NT2/D1 (cell line): ENCODE measurements around the gene MGAT2.

Source experiments
- DNase-seq: peaks from one replicate; pipeline ENCODE4 v3.0.0-alpha.2; 2011; ENCODE audit warnings: low read depth, low spot score
- H3K27me3 ChIP-seq: 2 replicates; pipeline ENCODE4 v1.6.0; 2011; ENCODE audit warnings: mild to moderate bottlenecking; ENCODE audit not compliant: insufficient read length, insufficient read depth
- H3K36me3 ChIP-seq: 2 replicates; pipeline ENCODE4 v1.6.1; 2011; ENCODE audit warnings: mild to moderate bottlenecking, low read length, mixed read lengths; ENCODE audit not compliant: insufficient read depth, insufficient read length
- H3K4me1 ChIP-seq: 2 replicates; pipeline ENCODE4 v1.5.1; 2011; ENCODE audit not compliant: insufficient read depth, insufficient read length
- H3K4me3 ChIP-seq: 2 replicates; pipeline ENCODE4 v1.5.1; 2011; ENCODE audit warnings: low read depth; ENCODE audit not compliant: insufficient read length
- H3K9ac ChIP-seq: 2 replicates; pipeline ENCODE4 v1.6.0; 2011; ENCODE audit warnings: low read depth; ENCODE audit not compliant: insufficient read length
- H3K9me3 ChIP-seq: 2 replicates; pipeline ENCODE4 v1.5.1; 2011; ENCODE audit warnings: mild to moderate bottlenecking, low read length; ENCODE audit not compliant: insufficient read depth
- SUZ12 ChIP-seq: IDR thresholded peaks from 2 replicates; pipeline ENCODE4 v1.6.1; 2011; ENCODE audit not compliant: insufficient read length, insufficient read depth; ENCODE audit errors: extremely low read depth
- YY1 ChIP-seq: IDR thresholded peaks from 2 replicates; pipeline ENCODE4 v1.6.1; 2011; ENCODE audit not compliant: insufficient read length, insufficient read depth
- ZNF274 ChIP-seq: IDR thresholded peaks from 2 replicates; pipeline ENCODE4 v1.6.1; 2011; ENCODE audit warnings: mild to moderate bottlenecking, low read depth, low read length

Gene MGAT2

GRCh38 chr14:49620182-49621113, at the start of gene MGAT2, which contains the start of gene RPL36AL:
Gene MGAT2, plus strand, starts transcription at chr14:49620799. Its CDS starts 470 bp downstream, at chr14:49621269.
Gene RPL36AL, minus strand, starts transcription at chr14:49620626. Its CDS starts 1,522 bp downstream, at chr14:49619104.
- Histone ChIP-seq H3K9ac (peak within 1 kb of the TSS; percentile 87), H3K4me3 (peak within 1 kb of the TSS; percentile 79), H3K4me1 (no peaks in the 10 kb centered on the region), H3K9me3 (no peaks in the 10 kb centered on the region), H3K36me3 (peaks cover 41% of the 10 kb centered on the region), H3K27me3 (no peaks in the 10 kb centered on the region)
- no peak for TF ChIP-seq ZNF274
- TF ChIP-seq YY1: no peak
- no peak for TF ChIP-seq SUZ12
- DNase-seq: peak; percentile 91

GRCh38 chr14:49574038-49574437, 46.6 kb upstream of the MGAT2 start:
- peaks cover 27% of the 10 kb centered on the region for H3K36me3 ChIP-seq
- TF ChIP-seq ZNF274 (no peak), YY1 (no peak), SUZ12 (no peak)
- no peaks in the 10 kb centered on the region for H3K27me3 ChIP-seq
- H3K4me3 ChIP-seq: no peak overlapping the region
- no peaks in the 10 kb centered on the region for H3K4me1 ChIP-seq
- no peak overlapping the region for H3K9ac ChIP-seq
- DNase-seq: no peak
- peaks cover 5% of the 10 kb centered on the region; the same call in 1 of the 2 replicates for H3K9me3 ChIP-seq

- H3K27me3 ChIP-seq: no peaks in the 10 kb centered on the region
- H3K36me3 ChIP-seq: peaks cover 48% of the 10 kb centered on the region
- H3K4me3 ChIP-seq: no peak overlapping the region
- H3K9ac ChIP-seq: no peak overlapping the region
- peaks cover 2% of the 10 kb centered on the region for H3K4me1 ChIP-seq
- TF ChIP-seq ZNF274: no peak
- no peak for TF ChIP-seq YY1
- TF ChIP-seq SUZ12: no peak
- H3K9me3 ChIP-seq: no peaks in the 10 kb centered on the region
- no peak for DNase-seq
These were observed 42.5 kb upstream of the MGAT2 start for GRCh38 chr14:49578141-49578540.

- Histone ChIP-seq H3K4me1 (peaks cover 2% of the 10 kb centered on the region), H3K36me3 (peaks cover 56% of the 10 kb centered on the region), H3K27me3 (no peaks in the 10 kb centered on the region), H3K9ac (no peak overlapping the region), H3K4me3 (no peak overlapping the region), H3K9me3 (no peaks in the 10 kb centered on the region)
- no peak for TF ChIP-seq YY1
- TF ChIP-seq SUZ12: no peak
- TF ChIP-seq ZNF274: no peak
- DNase-seq: no peak
These were observed 40.8 kb upstream of the MGAT2 start for GRCh38 chr14:49579841-49580240.

- Histone ChIP-seq H3K9me3 (no peaks in the 10 kb centered on the region), H3K36me3 (peaks cover 65% of the 10 kb centered on the region), H3K9ac (no peak overlapping the region), H3K4me1 (peaks cover 2% of the 10 kb centered on the region), H3K27me3 (no peaks in the 10 kb centered on the region), H3K4me3 (no peak overlapping the region)
- TF ChIP-seq SUZ12 (no peak), YY1 (no peak), ZNF274 (no peak)
- no peak for DNase-seq
These were observed 39.1 kb upstream of the MGAT2 start for GRCh38 chr14:49581209-49582112.

GRCh38 chr14:49582113-49582977, 38.3 kb upstream of the MGAT2 start:
- H3K4me1 ChIP-seq: peaks cover 2% of the 10 kb centered on the region
- no peaks in the 10 kb centered on the region for H3K9me3 ChIP-seq
- no peak for DNase-seq
- H3K4me3 ChIP-seq: no peak overlapping the region
- H3K9ac ChIP-seq: peak overlapping the region; percentile 32
- H3K36me3 ChIP-seq: peaks cover 57% of the 10 kb centered on the region
- H3K27me3 ChIP-seq: no peaks in the 10 kb centered on the region
- TF ChIP-seq ZNF274: no peak
- no peak for TF ChIP-seq SUZ12
- no peak for TF ChIP-seq YY1
